Fibroblast of lung (primary cell): ENCODE results near the gene SGSH.

Source experiments
- EZH2 ChIP-seq: IDR thresholded peaks from 2 replicates; pipeline ENCODE4 v1.5.1; 2012; ENCODE audit warnings: low read length, control low read depth, mild to moderate bottlenecking; ENCODE audit errors: missing control alignments
- TF ChIP-seq, protein P1 (sequence below), 2 donors: IDR thresholded peaks in 1 of 2; conservative IDR thresholded peaks in 1 of 2; 1 replicate in 1 of 2; 2 replicates in 1 of 2; pipeline ENCODE4 v1.5.1; 2011 to 2012; ENCODE audit warnings: low read length in 2 of 2, control low read depth in 1 of 2, inconsistent platforms in 1 of 2, low read depth in 1 of 2, mild to moderate bottlenecking in 1 of 2

DNA sequence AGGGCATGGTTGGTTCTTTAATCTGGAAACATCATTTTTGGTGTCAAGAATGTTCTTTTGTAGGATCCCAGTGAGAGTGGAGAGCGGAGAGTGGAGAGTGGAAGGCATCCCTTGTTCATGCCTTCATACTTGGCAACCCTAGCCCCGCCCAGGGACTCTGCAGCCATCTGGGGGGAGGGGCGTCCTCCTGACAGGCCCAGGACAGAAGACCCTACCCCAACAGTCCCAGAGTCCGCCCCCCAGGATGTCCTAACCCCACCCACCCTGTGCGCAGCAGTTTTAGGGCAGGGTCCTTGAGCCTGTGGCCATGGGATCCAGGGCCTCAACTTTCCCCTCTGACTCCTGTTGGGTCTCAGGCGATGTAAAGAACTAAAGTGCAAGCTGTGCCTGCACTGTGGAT is 4.5 kb upstream of the SGSH start:
- TF ChIP-seq, protein P1, sequence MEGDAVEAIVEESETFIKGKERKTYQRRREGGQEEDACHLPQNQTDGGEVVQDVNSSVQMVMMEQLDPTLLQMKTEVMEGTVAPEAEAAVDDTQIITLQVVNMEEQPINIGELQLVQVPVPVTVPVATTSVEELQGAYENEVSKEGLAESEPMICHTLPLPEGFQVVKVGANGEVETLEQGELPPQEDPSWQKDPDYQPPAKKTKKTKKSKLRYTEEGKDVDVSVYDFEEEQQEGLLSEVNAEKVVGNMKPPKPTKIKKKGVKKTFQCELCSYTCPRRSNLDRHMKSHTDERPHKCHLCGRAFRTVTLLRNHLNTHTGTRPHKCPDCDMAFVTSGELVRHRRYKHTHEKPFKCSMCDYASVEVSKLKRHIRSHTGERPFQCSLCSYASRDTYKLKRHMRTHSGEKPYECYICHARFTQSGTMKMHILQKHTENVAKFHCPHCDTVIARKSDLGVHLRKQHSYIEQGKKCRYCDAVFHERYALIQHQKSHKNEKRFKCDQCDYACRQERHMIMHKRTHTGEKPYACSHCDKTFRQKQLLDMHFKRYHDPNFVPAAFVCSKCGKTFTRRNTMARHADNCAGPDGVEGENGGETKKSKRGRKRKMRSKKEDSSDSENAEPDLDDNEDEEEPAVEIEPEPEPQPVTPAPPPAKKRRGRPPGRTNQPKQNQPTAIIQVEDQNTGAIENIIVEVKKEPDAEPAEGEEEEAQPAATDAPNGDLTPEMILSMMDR (conservative IDR thresholded peaks at IDR 0.05 in 1 of 2, IDR thresholded peaks at IDR 0.05 in 1 of 2; ENCODE audit: low read depth in 1 of 2, low read length in 2 of 2), result no peak
- TF ChIP-seq EZH2, result no peak
